Testis (tissue), 2 donors: Measurements from ENCODE around the gene APCDD1L.

Experiments used
- CTCF ChIP-seq, 3 experiments: fragments of 450-650 bp in 2 of 3; fragments of 200-600 bp in 1 of 3; sonication (generic) in 1 of 3; IDR thresholded peaks; one replicate each; pipeline ENCODE4 v1.5.1; 2016 to 2019; ENCODE audit warnings: antibody characterized with exemption in 3 of 3, mild to moderate bottlenecking in 2 of 3, moderate library complexity in 1 of 3
- POLR2A ChIP-seq: fragments of 450-650 bp; IDR thresholded peaks from one replicate; pipeline ENCODE4 v1.6.1; 2017; ENCODE audit warnings: antibody characterized with exemption, mild to moderate bottlenecking, moderate library complexity

- TF ChIP-seq POLR2A, result no peak
- TF ChIP-seq CTCF (IDR thresholded peaks at IDR 0.05), result no peak
Observed at GRCh38 chr20:58459058-58459750, 56.0 kb downstream of the APCDD1L start.
